ENCODE measurements around the gene TXNRD1. TPM values are rescaled to one million over a fixed set of nuclear protein-coding genes. Genes with fewer than 3 reads are reported as not detected.
A peak's percentile ranks its signal among the peaks of the same experiment; 100 is the strongest.

Gene TXNRD1
- total RNA-seq, 2 experiments from 2014 or later = 87.9 to 89.0 TPM

DNA sequence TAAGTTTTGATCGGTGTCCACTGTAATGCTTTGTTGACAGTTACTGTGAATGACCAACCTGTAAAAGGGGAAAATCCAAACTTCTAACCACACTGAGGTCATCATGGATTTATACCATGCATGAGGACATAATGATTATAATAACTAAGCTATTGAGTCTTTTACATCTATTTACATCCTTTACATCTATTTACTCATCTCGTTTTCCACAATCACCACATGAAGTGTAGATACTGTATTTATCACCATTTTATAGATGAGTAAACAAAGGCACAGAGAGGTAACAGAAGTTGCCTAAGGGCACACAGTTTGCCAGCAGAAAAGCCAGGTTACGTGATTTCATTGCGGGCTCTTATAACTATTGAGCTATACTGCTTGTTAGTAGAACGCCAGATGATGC lies 60.1 kb downstream of the TXNRD1 start:
- H3K4me1 Mint-ChIP-seq (ENCODE audit: low read depth) = peaks cover 3% of the 10 kb centered on the region
- H3K36me3 Mint-ChIP-seq (ENCODE audit: low read depth) = no peaks in the 10 kb centered on the region
- ChIA-PET CTCF (interaction anchor here (0.8 to 1.2 kb wide), 3 partner anchors 11 to 60 kb away, joined by 3 to 5 read pairs (median 3); partner anchors contain the start of gene TXNRD1), POLR2A (interaction anchor here (1.0 to 1.4 kb wide), 3 partner anchors 11 to 525 kb away, joined by 3 to 4 read pairs (median 3); no protein-coding TSS in a partner anchor)
- no peak for DNase-seq
- H3K4me3 Mint-ChIP-seq = no peak overlapping the region
- H3K9me3 Mint-ChIP-seq = no peaks in the 10 kb centered on the region
- TF ChIP-seq, protein P1, sequence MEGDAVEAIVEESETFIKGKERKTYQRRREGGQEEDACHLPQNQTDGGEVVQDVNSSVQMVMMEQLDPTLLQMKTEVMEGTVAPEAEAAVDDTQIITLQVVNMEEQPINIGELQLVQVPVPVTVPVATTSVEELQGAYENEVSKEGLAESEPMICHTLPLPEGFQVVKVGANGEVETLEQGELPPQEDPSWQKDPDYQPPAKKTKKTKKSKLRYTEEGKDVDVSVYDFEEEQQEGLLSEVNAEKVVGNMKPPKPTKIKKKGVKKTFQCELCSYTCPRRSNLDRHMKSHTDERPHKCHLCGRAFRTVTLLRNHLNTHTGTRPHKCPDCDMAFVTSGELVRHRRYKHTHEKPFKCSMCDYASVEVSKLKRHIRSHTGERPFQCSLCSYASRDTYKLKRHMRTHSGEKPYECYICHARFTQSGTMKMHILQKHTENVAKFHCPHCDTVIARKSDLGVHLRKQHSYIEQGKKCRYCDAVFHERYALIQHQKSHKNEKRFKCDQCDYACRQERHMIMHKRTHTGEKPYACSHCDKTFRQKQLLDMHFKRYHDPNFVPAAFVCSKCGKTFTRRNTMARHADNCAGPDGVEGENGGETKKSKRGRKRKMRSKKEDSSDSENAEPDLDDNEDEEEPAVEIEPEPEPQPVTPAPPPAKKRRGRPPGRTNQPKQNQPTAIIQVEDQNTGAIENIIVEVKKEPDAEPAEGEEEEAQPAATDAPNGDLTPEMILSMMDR (IDR thresholded peaks at IDR 0.05) = no peak
- ATAC-seq = no peak
- no peak overlapping the region for H3K27ac Mint-ChIP-seq
- H3K27me3 Mint-ChIP-seq = no peaks in the 10 kb centered on the region
- intact Hi-C loops (cut with micrococcal nuclease) = no loop called here

DNA sequence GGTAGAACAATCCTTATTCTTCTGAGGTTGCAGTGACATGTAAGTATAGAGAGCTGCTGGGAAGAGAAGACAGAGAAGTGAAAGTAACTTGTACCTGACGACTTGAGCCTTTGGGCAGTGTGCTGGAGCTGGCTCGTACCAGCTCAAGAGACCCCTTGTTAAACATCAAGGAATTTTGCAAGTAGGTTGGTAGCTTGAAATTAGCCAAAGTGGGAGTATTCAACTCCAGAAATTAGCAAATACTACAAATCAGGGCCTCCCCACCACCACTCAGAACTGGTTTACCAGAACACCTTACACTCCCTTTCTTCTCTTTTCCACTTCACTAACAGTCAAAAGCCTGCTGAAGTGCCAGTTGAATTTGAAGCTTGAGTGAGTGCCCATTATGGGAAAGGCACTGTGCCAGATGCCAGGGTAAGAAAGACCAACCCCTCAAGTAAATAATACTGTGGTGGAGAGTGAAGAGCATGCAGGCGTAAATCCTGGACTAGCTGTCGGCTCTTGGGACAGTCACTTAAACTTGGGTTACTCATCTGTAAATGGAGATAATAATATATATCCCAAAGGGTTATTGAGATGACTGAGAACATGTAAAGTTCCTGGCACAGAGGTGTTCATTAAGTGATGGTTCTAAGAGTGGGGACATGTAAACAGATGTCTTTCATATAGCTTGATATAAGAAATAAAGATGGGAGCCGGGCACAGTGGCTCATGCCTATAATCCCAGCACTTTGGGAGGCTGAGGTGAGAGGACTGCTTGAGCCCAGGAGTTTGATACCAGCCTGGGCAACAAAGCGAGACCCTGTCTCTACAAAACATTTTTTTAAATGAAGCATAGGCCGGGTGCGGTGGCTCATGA lies 60.9 kb downstream of the TXNRD1 start:
- H3K4me1 Mint-ChIP-seq (ENCODE audit: low read depth) = peaks cover 7% of the 10 kb centered on the region
- peak overlapping the region; percentile 13 for H3K4me3 Mint-ChIP-seq
- ATAC-seq (no peak), DNase-seq (no peak)
- no peaks in the 10 kb centered on the region for H3K27me3 Mint-ChIP-seq
- intact Hi-C loops (cut with micrococcal nuclease) = no loop called here
- CTCF ChIA-PET = interaction anchor here (0.8 to 1.2 kb wide), 4 partner anchors 10 to 61 kb away, joined by 3 to 5 read pairs (median 3); partner anchors contain the start of gene TXNRD1
- peak overlapping the region; percentile 58 for H3K27ac Mint-ChIP-seq
- POLR2A ChIA-PET = interaction anchor here (1.0 to 1.4 kb wide), 3 partner anchors 10 to 524 kb away, joined by 3 to 4 read pairs (median 3); no protein-coding TSS in a partner anchor
- TF ChIP-seq, protein P1 (IDR thresholded peaks at IDR 0.05) = no peak
- no peaks in the 10 kb centered on the region for H3K36me3 Mint-ChIP-seq (ENCODE audit: low read depth)
- H3K9me3 Mint-ChIP-seq = no peaks in the 10 kb centered on the region

DNA sequence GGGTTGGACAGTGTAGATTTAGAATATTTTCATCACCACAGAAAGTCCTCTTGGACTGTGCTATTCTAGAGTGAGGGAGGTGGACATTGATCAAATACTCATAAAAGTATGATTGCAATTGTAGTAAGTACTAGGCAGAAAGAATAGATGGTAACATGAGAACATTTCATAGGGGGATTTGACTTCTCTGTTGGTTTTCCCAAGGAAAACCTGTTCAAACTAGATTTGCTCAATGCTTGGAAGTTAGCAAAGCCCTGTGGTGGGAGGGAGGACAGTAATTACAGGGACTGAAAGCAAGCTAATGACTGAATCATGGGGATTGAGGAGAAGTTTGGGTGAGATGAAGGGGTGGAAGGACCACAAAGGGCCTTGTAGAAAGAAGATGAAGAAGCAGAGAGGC lies 63.6 kb downstream of the TXNRD1 start:
- POLR2A ChIA-PET = no interaction called here
- intact Hi-C loops (cut with micrococcal nuclease) = no loop called here
- DNase-seq = no peak
- ATAC-seq = no peak
- CTCF ChIA-PET = no interaction called here
- peaks cover 7% of the 10 kb centered on the region for H3K4me1 Mint-ChIP-seq (ENCODE audit: low read depth)
- H3K9me3 Mint-ChIP-seq = no peaks in the 10 kb centered on the region
- no peak overlapping the region for H3K27ac Mint-ChIP-seq
- no peak overlapping the region for H3K4me3 Mint-ChIP-seq
- no peaks in the 10 kb centered on the region for H3K36me3 Mint-ChIP-seq (ENCODE audit: low read depth)
- TF ChIP-seq, protein P1 (IDR thresholded peaks at IDR 0.05) = no peak
- peaks cover 2% of the 10 kb centered on the region for H3K27me3 Mint-ChIP-seq

DNA sequence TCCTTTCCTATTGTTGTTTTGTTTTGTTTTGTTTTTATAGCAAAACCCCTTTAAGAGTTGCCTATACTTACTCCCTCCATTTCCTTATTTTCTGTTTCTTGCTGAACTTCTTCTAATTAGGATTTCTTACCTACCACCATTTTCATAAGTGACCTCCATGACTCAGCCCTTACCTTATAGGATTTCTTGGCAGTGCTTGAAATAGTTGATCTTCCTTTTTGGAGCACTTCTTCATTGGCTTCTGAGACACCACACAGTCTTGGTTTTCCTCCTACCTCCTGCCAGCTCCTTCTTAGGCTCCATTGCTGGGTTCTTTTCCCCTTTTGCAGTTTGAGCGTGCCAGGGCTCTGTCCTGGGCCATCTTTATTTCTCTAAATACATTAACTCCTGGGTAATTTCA lies 64.5 kb downstream of the TXNRD1 start:
- TF ChIP-seq, protein P1 (IDR thresholded peaks at IDR 0.05) = no peak
- ChIA-PET CTCF (no interaction called here), POLR2A (interaction anchor here (0.8 kb wide), 1 partner anchor 20 kb away, joined by 3 read pairs; no protein-coding TSS in a partner anchor)
- DNase-seq = no peak
- Mint-ChIP-seq H3K27ac (no peak overlapping the region), H3K9me3 (no peaks in the 10 kb centered on the region), H3K27me3 (peaks cover 2% of the 10 kb centered on the region), H3K4me1 (ENCODE audit: low read depth) (peaks cover 7% of the 10 kb centered on the region), H3K36me3 (ENCODE audit: low read depth) (no peaks in the 10 kb centered on the region), H3K4me3 (no peak overlapping the region)
- intact Hi-C loops (cut with micrococcal nuclease) = no loop called here
- no peak for ATAC-seq

Measured in activated CD8-positive, alpha-beta T cell treated with anti-CD3 and anti-CD28 coated beads for 36 hours (primary cell).